CD14-positive monocyte (primary cell): ENCODE measurements around the gene RTF2. TPM values are rescaled to one million over a fixed set of nuclear protein-coding genes. Genes with fewer than 3 reads are reported as not detected.

Experiments used
- DNase-seq, 3 donors: peaks; one replicate each; pipeline ENCODE4 v3.0.0-alpha.2; 2011 to 2022
- H2AFZ ChIP-seq: 2 replicates; pipeline ENCODE4 v1.6.0; 2012; ENCODE audit warnings: mild to moderate bottlenecking, low read depth, low read length, inconsistent platforms; ENCODE audit not compliant: insufficient read depth, poor library complexity, severe bottlenecking
- H3K27ac ChIP-seq, 2 donors: 1 replicate in 1 of 2; 2 replicates in 1 of 2; pipeline ENCODE4 v1.5.1; 2012 to 2013; ENCODE audit warnings: low read length in 2 of 2, control low read depth in 1 of 2, inconsistent platforms in 1 of 2, low read depth in 1 of 2, mild to moderate bottlenecking in 1 of 2
- H3K27me3 ChIP-seq, 2 donors: one replicate each; pipeline versions ENCODE4 v1.6.0 to v1.6.1; 2011 to 2013; ENCODE audit warnings: low read length in 2 of 2; ENCODE audit not compliant: control insufficient read depth in 2 of 2, insufficient read depth in 2 of 2
- H3K36me3 ChIP-seq, 2 donors: replicated peaks in 1 of 2; 1 replicate in 1 of 2; 2 replicates in 1 of 2; pipeline versions ENCODE4 v1.5.1 to v1.6.1; 2012 to 2013; ENCODE audit warnings: low read length in 2 of 2, control low read depth in 1 of 2, inconsistent platforms in 1 of 2, mild to moderate bottlenecking in 1 of 2; ENCODE audit not compliant: insufficient read depth in 2 of 2, control insufficient read depth in 1 of 2
- H3K4me1 ChIP-seq, 2 donors: 1 replicate in 1 of 2; 2 replicates in 1 of 2; pipeline versions ENCODE4 v1.5.1 to v1.6.1; 2012 to 2013; ENCODE audit warnings: low read length in 2 of 2, control low read depth in 1 of 2, inconsistent platforms in 1 of 2, mild to moderate bottlenecking in 1 of 2, moderate library complexity in 1 of 2; ENCODE audit not compliant: insufficient read depth in 2 of 2, control insufficient read depth in 1 of 2
- H3K4me2 ChIP-seq: replicated peaks from 2 replicates; pipeline ENCODE3; 2012; ENCODE audit warnings: low read length, moderate library complexity, mild to moderate bottlenecking; ENCODE audit not compliant: poor library complexity, severe bottlenecking; ENCODE audit errors: extremely low read depth
- H3K4me3 ChIP-seq, 3 experiments: fragments of 200-600 bp in 1 of 3; sonication (generic) in 1 of 3; replicated peaks in 1 of 3; 1 replicate in 2 of 3; 2 replicates in 1 of 3; pipeline ENCODE4 v1.5.1; 2011 to 2013; ENCODE audit warnings: low read length in 3 of 3, mild to moderate bottlenecking in 3 of 3, control low read depth in 2 of 3, low read depth in 2 of 3, inconsistent platforms in 1 of 3, moderate library complexity in 1 of 3
- H3K79me2 ChIP-seq: 2 replicates; pipeline ENCODE4 v1.6.0; 2012; ENCODE audit warnings: mild to moderate bottlenecking, control low read depth, inconsistent platforms, low read length, moderate library complexity; ENCODE audit not compliant: insufficient read depth
- H3K9ac ChIP-seq: 2 replicates; pipeline ENCODE4 v1.6.0; 2017; ENCODE audit warnings: low read length, mild to moderate bottlenecking; ENCODE audit not compliant: insufficient read depth, poor library complexity, severe bottlenecking
- H3K9me3 ChIP-seq, 2 donors: replicated peaks in 1 of 2; 1 replicate in 1 of 2; 2 replicates in 1 of 2; pipeline versions ENCODE4 v1.5.1 to v1.6.1; 2012 to 2013; ENCODE audit warnings: low read length in 2 of 2, control low read depth in 1 of 2; ENCODE audit not compliant: control insufficient read depth in 1 of 2, insufficient read depth in 1 of 2
- H4K20me1 ChIP-seq: 2 replicates; pipeline ENCODE4 v1.6.0; 2012; ENCODE audit warnings: mild to moderate bottlenecking, low read length, control low read depth, moderate library complexity; ENCODE audit not compliant: insufficient read depth
- H3K27ac Mint-ChIP-seq, 7 donors: one replicate each; pipeline ENCODE4 v1.8.0; 2020; ENCODE audit warnings: mild to moderate bottlenecking in 7 of 7, mixed read lengths in 7 of 7, moderate library complexity in 6 of 7, inconsistent platforms in 2 of 7
- H3K27me3 Mint-ChIP-seq, 3 donors: one replicate each; pipeline ENCODE4 v1.8.0; 2021 to 2022; ENCODE audit warnings: low read depth in 3 of 3, mild to moderate bottlenecking in 3 of 3, mixed read lengths in 3 of 3, moderate library complexity in 3 of 3, inconsistent platforms in 1 of 3
- H3K36me3 Mint-ChIP-seq, 2 donors: one replicate each; pipeline ENCODE4 v1.8.0; 2020; ENCODE audit warnings: mixed read lengths in 2 of 2, inconsistent platforms in 1 of 2, mild to moderate bottlenecking in 1 of 2
- H3K4me1 Mint-ChIP-seq: one replicate; pipeline ENCODE4 v1.8.0; 2020; ENCODE audit warnings: mild to moderate bottlenecking, mixed read lengths
- H3K4me3 Mint-ChIP-seq, 2 donors: one replicate each; pipeline ENCODE4 v1.8.0; 2020; ENCODE audit warnings: mild to moderate bottlenecking in 2 of 2, mixed read lengths in 2 of 2, moderate library complexity in 1 of 2
- H3K9me3 Mint-ChIP-seq, 7 donors: one replicate each; pipeline ENCODE4 v1.8.0; 2020 to 2022; ENCODE audit warnings: mixed read lengths in 7 of 7, mild to moderate bottlenecking in 6 of 7, moderate library complexity in 6 of 7, inconsistent platforms in 2 of 7
- CTCF ChIP-seq: fragments of 200-600 bp; IDR thresholded peaks from one replicate; pipeline ENCODE4 v1.8.0; 2022; ENCODE audit warnings: antibody characterized with exemption, mild to moderate bottlenecking
- WGBS: methylation state at CpG from one replicate; pipeline ENCODE4 v1.1.5; 2013; ENCODE audit warnings: missing lambda C conversion rate; ENCODE audit not compliant: insufficient coverage; 5-methylcytosine and 5-hydroxymethylcytosine counted together
- intact Hi-C, 2 donors: fragments of 100-400 bp; cut with micrococcal nuclease; formaldehyde crosslinking; loops; one replicate each; pipeline versions ENCODE4 v1.15.0 to v1.15.1; 2023
- polyA plus RNA-seq, 3 donors: library from polyadenylated mRNA; depleted of rRNA in 1 of 3; unstranded in 2 of 3; stranded (reverse) in 1 of 3; fragments of 300-500 nt in 2 of 3; fragments of >200 nt in 1 of 3; fragmentation: Illumina TruSeq in 2 of 3; gene quantifications; 1 replicate in 2 of 3; 2 replicates in 1 of 3; pipeline ENCODE4 v1.2.3, GENCODE V29; 2012 to 2021

The RTF2 gene
- polyA plus RNA-seq, 3 donors = 74.3 to 163 (median 148) TPM

DNA sequence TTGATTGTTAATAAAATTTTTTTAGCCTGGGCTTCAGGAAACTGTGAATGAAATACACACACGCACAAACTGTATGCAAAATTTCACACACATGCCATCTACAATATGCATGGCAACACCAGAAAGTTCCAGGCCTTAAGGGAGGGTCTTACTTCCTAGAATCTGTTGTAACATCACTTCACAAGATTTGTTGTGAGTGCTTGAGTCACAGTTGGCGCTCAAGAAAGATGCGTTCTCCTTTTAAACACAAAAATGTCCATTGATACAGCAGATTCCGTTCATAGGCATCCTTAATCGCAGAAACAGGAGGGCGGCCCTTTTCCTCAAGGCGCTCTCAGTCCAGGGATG lies 485 bp upstream of the RTF2 start:
- Mint-ChIP-seq H3K4me1 (peaks cover 40% of the 10 kb centered on the region), H3K36me3 (peaks cover 14 to 20% of the 10 kb centered on the region in 2 donors), H3K27ac (peak overlapping the region; percentile 98 to 100 (median 100)), H3K9me3 (peaks cover 0 to 3% (median 0%) of the 10 kb centered on the region in 7 donors), H3K27me3 (peaks cover 0 to 2% (median 1%) of the 10 kb centered on the region in 3 donors), H3K4me3 (peak overlapping the region; percentile 99)
- Histone ChIP-seq H3K9me3 (no peaks in the 10 kb centered on the region), H3K9ac (peak overlapping the region; percentile 79), H3K27me3 (no peaks in the 10 kb centered on the region), H3K27ac (peak overlapping the region; percentile 75 to 96), H4K20me1 (peaks cover 4% of the 10 kb centered on the region), H3K4me2 (peak overlapping the region; percentile 72), H3K79me2 (peaks cover 39% of the 10 kb centered on the region), H2AFZ (peak overlapping the region; percentile 83), H3K4me1 (peaks cover 38 to 60% of the 10 kb centered on the region in 2 donors), H3K36me3 (peaks cover 10 to 11% of the 10 kb centered on the region in 2 donors), H3K4me3 (peak overlapping the region; percentile 79 to 90 (median 86))
- WGBS = 0% methylated on average over 6 of the region's 7 CpGs
- no peak for TF ChIP-seq CTCF
- intact Hi-C loops = loop anchor here (5.0 kb wide), 3 partner anchors 46 to 76 kb away; partner anchors contain the start of genes AURKA (in 2 of the 2) and CSTF1 (in 2 of the 2)
- peak in 2 of 3 donors; percentile 35 to 67 for DNase-seq

DNA sequence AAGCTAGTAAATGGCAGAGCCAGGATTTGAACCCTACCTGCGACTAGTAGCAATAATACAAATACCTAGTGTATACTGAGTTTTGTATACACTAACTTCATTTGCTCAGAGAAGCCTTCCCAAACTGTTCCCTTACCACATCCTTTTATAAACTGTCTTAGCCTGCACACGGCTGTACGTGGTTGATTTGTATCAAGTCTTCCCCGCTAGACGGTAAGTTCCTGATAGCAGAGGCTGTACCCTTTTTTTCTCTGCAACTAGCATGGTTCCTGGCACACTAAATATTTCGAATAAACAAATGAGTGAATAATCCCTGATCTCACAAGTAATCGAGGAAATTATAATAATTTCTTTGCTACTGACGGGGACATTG lies 636 bp downstream of the RTF2 start:
- Histone ChIP-seq H2AFZ (peak overlapping the region; percentile 83), H3K36me3 (peaks cover 19 to 23% of the 10 kb centered on the region in 2 donors), H3K4me3 (peak overlapping the region; percentile 79 to 90 (median 86)), H3K9me3 (no peaks in the 10 kb centered on the region), H3K27me3 (no peaks in the 10 kb centered on the region), H4K20me1 (peaks cover 4% of the 10 kb centered on the region), H3K9ac (peak overlapping the region; percentile 79), H3K4me1 (peaks cover 31 to 49% of the 10 kb centered on the region in 2 donors), H3K79me2 (peaks cover 39% of the 10 kb centered on the region), H3K4me2 (peak overlapping the region; percentile 72), H3K27ac (peak overlapping the region; percentile 69 to 96)
- intact Hi-C loops = loop anchor here (5.0 kb wide), 3 partner anchors 47 to 77 kb away; partner anchors contain the start of genes AURKA (in 2 of the 2) and CSTF1 (in 2 of the 2)
- Mint-ChIP-seq H3K36me3 (peaks cover 26 to 29% of the 10 kb centered on the region in 2 donors), H3K27ac (peak overlapping the region; percentile 100), H3K4me1 (peaks cover 31% of the 10 kb centered on the region), H3K27me3 (peaks cover 0 to 2% (median 1%) of the 10 kb centered on the region in 3 donors), H3K9me3 (peaks cover 0 to 3% (median 0%) of the 10 kb centered on the region in 7 donors), H3K4me3 (peak overlapping the region; percentile 99)
- peak in 2 of 3 donors; percentile 4 to 12 for DNase-seq
- no peak for TF ChIP-seq CTCF
- no CpG with 5 or more reads among the region's 8 CpGs for WGBS
